Spleen (tissue), 11 donors: ENCODE data around the gene RAD9A. TPM values are rescaled to one million over a fixed set of nuclear protein-coding genes. Genes with fewer than 3 reads are reported as not detected.
A peak's percentile ranks its signal among the peaks of the same experiment; 100 is the strongest.

Experiments used
- DNase-seq: peaks from one replicate; pipeline ENCODE4 v3.0.0-alpha.2; 2020
- H3K27ac ChIP-seq, 8 donors: fragments of 200-600 bp; sonication (generic) in 7 of 8; 1 replicate in 4 of 8; 2 replicates in 4 of 8; pipeline versions ENCODE4 v1.5.0 to v1.8.0; 2016 to 2021; ENCODE audit warnings: inconsistent platforms in 4 of 8, mild to moderate bottlenecking in 4 of 8, moderate library complexity in 1 of 8
- H3K27me3 ChIP-seq, 7 donors: fragments of 200-600 bp; sonication (generic) in 6 of 7; replicated peaks in 1 of 7; 1 replicate in 4 of 7; 2 replicates in 3 of 7; pipeline versions ENCODE4 v1.5.0 to v1.8.0; 2016 to 2021; ENCODE audit warnings: inconsistent platforms in 3 of 7, mild to moderate bottlenecking in 1 of 7
- H3K36me3 ChIP-seq, 6 donors: fragments of 200-600 bp; sonication (generic) in 5 of 6; 1 replicate in 4 of 6; 2 replicates in 2 of 6; pipeline versions ENCODE4 v1.5.0 to v1.8.0; 2016 to 2021; ENCODE audit warnings: inconsistent platforms in 2 of 6
- H3K4me1 ChIP-seq, 6 donors: fragments of 200-600 bp; sonication (generic) in 5 of 6; 1 replicate in 3 of 6; 2 replicates in 3 of 6; pipeline versions ENCODE4 v1.5.0 to v1.8.0; 2016 to 2021; ENCODE audit warnings: inconsistent platforms in 3 of 6
- H3K4me3 ChIP-seq, 8 donors: fragments of 200-600 bp; sonication (generic) in 7 of 8; 1 replicate in 4 of 8; 2 replicates in 4 of 8; pipeline versions ENCODE4 v1.5.0 to v1.8.0; 2016 to 2021; ENCODE audit warnings: inconsistent platforms in 4 of 8, mild to moderate bottlenecking in 4 of 8, moderate library complexity in 2 of 8
- H3K9me3 ChIP-seq, 8 donors: fragments of 200-600 bp; sonication (generic) in 7 of 8; 1 replicate in 4 of 8; 2 replicates in 4 of 8; pipeline versions ENCODE4 v1.5.0 to v1.8.0; 2016 to 2021; ENCODE audit warnings: inconsistent platforms in 4 of 8
- CTCF ChIP-seq, 11 experiments: fragments of 200-600 bp in 7 of 11; fragments of 450-650 bp in 4 of 11; sonication (generic) in 4 of 11; IDR thresholded peaks in 8 of 11; conservative IDR thresholded peaks in 3 of 11; 1 replicate in 7 of 11; 2 replicates in 4 of 11; pipeline versions ENCODE4 v1.4.0 to v1.8.0; 2016 to 2021; ENCODE audit warnings: antibody characterized with exemption in 11 of 11, inconsistent platforms in 4 of 11, mild to moderate bottlenecking in 1 of 11
- POLR2A ChIP-seq, 3 donors: fragments of 450-650 bp; IDR thresholded peaks; one replicate each; pipeline ENCODE4 v1.5.1; 2017; ENCODE audit warnings: antibody characterized with exemption in 3 of 3, mild to moderate bottlenecking in 1 of 3
- POLR2AphosphoS5 ChIP-seq, 3 donors: sonication (generic); formaldehyde crosslinking; IDR thresholded peaks; one replicate each; pipeline ENCODE4 v1.5.1; 2017; ENCODE audit warnings: antibody characterized with exemption in 3 of 3
- WGBS, 5 donors: extraction: QIAGEN DNeasy Blood & Tissue Kit in 3 of 5; methylation state at CpG; one replicate each; pipeline versions ENCODE4 v1.1.5 to v1.1.7; 2013 to 2018; 5-methylcytosine and 5-hydroxymethylcytosine counted together
- intact Hi-C: fragments of 100-400 bp; cut with DNase I; formaldehyde crosslinking; loops from one replicate; pipeline ENCODE4 v1.15.0; 2023; ENCODE audit warnings: low total_unique reads
- polyA plus RNA-seq, 3 donors: library from polyadenylated mRNA; stranded (reverse); fragments of 200-250 nt; gene quantifications; one replicate each; pipeline ENCODE4 v1.2.1, GENCODE V29; 2013
- total RNA-seq, 7 donors: library from RNA; depleted of rRNA in 3 of 7; stranded (reverse); fragments of >200 nt in 3 of 7; fragmentation: NEBNext Ultra II Directional in 4 of 7; extraction: Animal tissue kit (Norgen Biotek cat#: 25700) in 4 of 7; gene quantifications; one replicate each; pipeline versions ENCODE4 v1.1.0 to v1.2.1, GENCODE V29; 2016 to 2021
- donor health status: healthy with polysubstance abuse.
- donor health status: DM: no; HTN: no; CAD: no; lungs with moderate emphysema.
- donor health status: DM: no; HTN: no; CAD: no.
- donor health status: Bipolar disorder and iron deficiency.
- donor health status: healthy.
- donor health status: DM: no; HTN: no; CAD: no.
- donor health status: DM: yes; HTN: yes; CAD: no.

RAD9A gene
- total and polyA plus RNA-seq, 10 donors, result 18.2 to 44.8 (median 30.1) TPM

- Histone ChIP-seq H3K27ac (peak overlapping the region in 1 of 8 donors; percentile 47), H3K9me3 (no peaks in the 10 kb centered on the region), H3K4me1 (peaks cover 11 to 61% (median 34%) of the 10 kb centered on the region in 6 donors), H3K27me3 (peaks cover 0 to 3% (median 0%) of the 10 kb centered on the region in 7 donors), H3K4me3 (no peak overlapping the region), H3K36me3 (no peaks in the 10 kb centered on the region)
- WGBS, 5 donors, result 65 to 83% (median 75%) methylated on average over 20 to 23 of the region's 23 CpGs
- intact Hi-C loops, result loop anchor here (5.0 to 10.0 kb wide), 2 partner anchors 32 to 125 kb away; no protein-coding TSS in a partner anchor
- TF ChIP-seq POLR2A (IDR thresholded peaks at IDR 0.05) (no peak), POLR2AphosphoS5 (IDR thresholded peaks at IDR 0.05) (no peak), CTCF (IDR thresholded peaks at IDR 0.05 in 8 of 11, conservative IDR thresholded peaks at IDR 0.05 in 3 of 11) (no peak)
- no peak for DNase-seq
These were observed 12.4 kb upstream of the RAD9A start for GRCh38 chr11:67379061-67380058.

GRCh38 chr11:67381244-67381972 lies 10.4 kb upstream of the RAD9A start:
- TF ChIP-seq POLR2AphosphoS5 (IDR thresholded peaks at IDR 0.05), result peak in 1 of 3 donors; percentile 23
- peak in 2 of 11 experiments; percentile 17 to 23 for TF ChIP-seq CTCF (IDR thresholded peaks at IDR 0.05 in 8 of 11, conservative IDR thresholded peaks at IDR 0.05 in 3 of 11)
- TF ChIP-seq POLR2A (IDR thresholded peaks at IDR 0.05), result no peak
- Histone ChIP-seq H3K4me1 (peaks cover 8 to 43% (median 25%) of the 10 kb centered on the region in 6 donors), H3K4me3 (peak overlapping the region in 1 of 8 donors; percentile 32), H3K27ac (peak overlapping the region; percentile 57 to 89 (median 80)), H3K9me3 (no peaks in the 10 kb centered on the region), H3K27me3 (no peaks in the 10 kb centered on the region), H3K36me3 (no peaks in the 10 kb centered on the region)
- 42 to 59% (median 52%) methylated on average over 12 to 13 of the region's 13 CpGs for WGBS, 5 donors
- intact Hi-C loops, result loop anchor here (5.0 to 10.0 kb wide), 2 partner anchors 34 to 127 kb away; no protein-coding TSS in a partner anchor
- no peak for DNase-seq

GRCh38 chr11:67382276-67383136 lies 9.3 kb upstream of the RAD9A start:
- H3K36me3 ChIP-seq, result no peaks in the 10 kb centered on the region
- peak; percentile 94 for DNase-seq
- intact Hi-C loops, result loop anchor here (5.0 to 10.0 kb wide), 2 partner anchors 35 to 128 kb away; no protein-coding TSS in a partner anchor
- H3K9me3 ChIP-seq, result no peaks in the 10 kb centered on the region
- H3K4me1 ChIP-seq, result peaks cover 8 to 49% (median 25%) of the 10 kb centered on the region in 6 donors
- peak overlapping the region in 3 of 8 donors; percentile 12 to 87 (median 82) for H3K27ac ChIP-seq
- 45 to 49% (median 45%) methylated on average over 16 of the region's 16 CpGs for WGBS, 5 donors
- H3K4me3 ChIP-seq, result no peak overlapping the region
- H3K27me3 ChIP-seq, result no peaks in the 10 kb centered on the region
- TF ChIP-seq POLR2AphosphoS5 (IDR thresholded peaks at IDR 0.05) (peak in 2 of 3 donors; percentile 15 to 52), CTCF (IDR thresholded peaks at IDR 0.05 in 8 of 11, conservative IDR thresholded peaks at IDR 0.05 in 3 of 11) (peak; percentile 95 to 98 (median 97)), POLR2A (IDR thresholded peaks at IDR 0.05) (no peak)
